ENCODE data around the gene TCAP.

Gene TCAP

GRCh38 chr17:39675390-39676082 lies 10.4 kb downstream of the TCAP start:
- H3K27ac ChIP-seq (ENCODE audit: low read depth, low read length, poor library complexity, severe bottlenecking), result no peak overlapping the region
- H3K79me2 ChIP-seq (ENCODE audit: insufficient read depth, low read length), result no peaks in the 10 kb centered on the region
- H3F3A ChIP-seq (ENCODE audit: insufficient read depth, low read length), result no peaks in the 10 kb centered on the region
- H3K9ac ChIP-seq (ENCODE audit: low read length), result no peak overlapping the region
- TF ChIP-seq EZH2 (IDR thresholded peaks at IDR 0.05; ENCODE audit: borderline replicate concordance, low read length) (no peak), CTCF (IDR thresholded peaks at IDR 0.05; ENCODE audit: low read length) (no peak)
- H3K36me3 ChIP-seq (ENCODE audit: insufficient read depth, low read length), result no peaks in the 10 kb centered on the region
- no peaks in the 10 kb centered on the region for H3K9me2 ChIP-seq (ENCODE audit: low read depth, low read length)
- H3K27me3 ChIP-seq (ENCODE audit: insufficient read depth, low read length), result no peaks in the 10 kb centered on the region; the same call in 1 of the 2 replicates
- H3K4me1 ChIP-seq (ENCODE audit: insufficient read depth, low read length, severe bottlenecking), result peaks cover 15% of the 10 kb centered on the region
- H3K4me2 ChIP-seq (ENCODE audit: low read length), result no peak overlapping the region
- no peak overlapping the region for H3K4me3 ChIP-seq (ENCODE audit: low read depth, low read length, poor library complexity, severe bottlenecking)
- H3K9me3 ChIP-seq (ENCODE audit: low read length), result no peaks in the 10 kb centered on the region
- H4K20me1 ChIP-seq (ENCODE audit: insufficient read depth, low read length), result no peaks in the 10 kb centered on the region
- no peak overlapping the region for H2AFZ ChIP-seq (ENCODE audit: low read length)

- no peaks in the 10 kb centered on the region for H3K9me3 ChIP-seq (ENCODE audit: low read length)
- no peaks in the 10 kb centered on the region for H3K79me2 ChIP-seq (ENCODE audit: insufficient read depth, low read length)
- H3K9me2 ChIP-seq (ENCODE audit: low read depth, low read length), result no peaks in the 10 kb centered on the region
- no peaks in the 10 kb centered on the region for H4K20me1 ChIP-seq (ENCODE audit: insufficient read depth, low read length)
- H3K36me3 ChIP-seq (ENCODE audit: insufficient read depth, low read length), result no peaks in the 10 kb centered on the region
- no peak overlapping the region for H3K4me3 ChIP-seq (ENCODE audit: low read depth, low read length, poor library complexity, severe bottlenecking)
- no peaks in the 10 kb centered on the region for H3F3A ChIP-seq (ENCODE audit: insufficient read depth, low read length)
- no peak overlapping the region for H3K27ac ChIP-seq (ENCODE audit: low read depth, low read length, poor library complexity, severe bottlenecking)
- no peak for TF ChIP-seq EZH2 (IDR thresholded peaks at IDR 0.05; ENCODE audit: borderline replicate concordance, low read length)
- TF ChIP-seq CTCF (IDR thresholded peaks at IDR 0.05; ENCODE audit: low read length), result no peak
- H3K27me3 ChIP-seq (ENCODE audit: insufficient read depth, low read length), result no peaks in the 10 kb centered on the region; the same call in 1 of the 2 replicates
- no peak overlapping the region for H3K9ac ChIP-seq (ENCODE audit: low read length)
- peaks cover 15% of the 10 kb centered on the region for H3K4me1 ChIP-seq (ENCODE audit: insufficient read depth, low read length, severe bottlenecking)
- no peak overlapping the region for H2AFZ ChIP-seq (ENCODE audit: low read length)
- no peak overlapping the region for H3K4me2 ChIP-seq (ENCODE audit: low read length)
Observed at GRCh38 chr17:39676198-39676819, 11.2 kb downstream of the TCAP start.

GRCh38 chr17:39677072-39677471 lies 11.9 kb downstream of the TCAP start:
- no peak overlapping the region for H3K9ac ChIP-seq (ENCODE audit: low read length)
- H3K4me3 ChIP-seq (ENCODE audit: low read depth, low read length, poor library complexity, severe bottlenecking), result no peak overlapping the region
- TF ChIP-seq CTCF (IDR thresholded peaks at IDR 0.05; ENCODE audit: low read length), result no peak
- TF ChIP-seq EZH2 (IDR thresholded peaks at IDR 0.05; ENCODE audit: borderline replicate concordance, low read length), result no peak
- no peaks in the 10 kb centered on the region; the same call in 1 of the 2 replicates for H3K27me3 ChIP-seq (ENCODE audit: insufficient read depth, low read length)
- H3K27ac ChIP-seq (ENCODE audit: low read depth, low read length, poor library complexity, severe bottlenecking), result no peak overlapping the region
- H3K79me2 ChIP-seq (ENCODE audit: insufficient read depth, low read length), result no peaks in the 10 kb centered on the region
- H3K4me1 ChIP-seq (ENCODE audit: insufficient read depth, low read length, severe bottlenecking), result peaks cover 11% of the 10 kb centered on the region
- no peaks in the 10 kb centered on the region for H3K9me3 ChIP-seq (ENCODE audit: low read length)
- H3F3A ChIP-seq (ENCODE audit: insufficient read depth, low read length), result no peaks in the 10 kb centered on the region
- H2AFZ ChIP-seq (ENCODE audit: low read length), result no peak overlapping the region
- no peaks in the 10 kb centered on the region for H3K9me2 ChIP-seq (ENCODE audit: low read depth, low read length)
- no peaks in the 10 kb centered on the region for H3K36me3 ChIP-seq (ENCODE audit: insufficient read depth, low read length)
- H4K20me1 ChIP-seq (ENCODE audit: insufficient read depth, low read length), result no peaks in the 10 kb centered on the region
- no peak overlapping the region for H3K4me2 ChIP-seq (ENCODE audit: low read length)

Data from OCI-LY1 (cell line).